PFSK-1 (cell line): ENCODE data around the gene VSTM4.

Experiments used
- FOXP2 ChIP-seq: optimal IDR thresholded peaks from 2 replicates; pipeline ENCODE3; 2011; ENCODE audit warnings: borderline replicate concordance, control low read depth, inconsistent platforms; ENCODE audit not compliant: insufficient read depth; ENCODE audit errors: extremely low read length, extremely low read depth
- POLR2AphosphoS5 ChIP-seq: IDR thresholded peaks from 2 replicates; pipeline ENCODE4 v1.6.1; 2012; ENCODE audit warnings: low read depth, mild to moderate bottlenecking, control low read depth, low read length, moderate library complexity
- SIN3A ChIP-seq: IDR thresholded peaks from 2 replicates; pipeline ENCODE4 v1.6.1; 2012; ENCODE audit warnings: mild to moderate bottlenecking, low read length, moderate library complexity, borderline replicate concordance; ENCODE audit not compliant: insufficient read depth
- TAF1 ChIP-seq: IDR thresholded peaks from 2 replicates; pipeline ENCODE4 v1.6.1; 2012; ENCODE audit warnings: low read length, control low read depth, borderline replicate concordance; ENCODE audit not compliant: insufficient read depth
- TF ChIP-seq, protein P1 (sequence below), 2 experiments: IDR thresholded peaks; 2 replicates each; pipeline versions ENCODE4 v1.6.1 to v1.8.0; 2011 to 2012; ENCODE audit warnings: low read depth in 2 of 2, low read length in 2 of 2, control low read depth in 1 of 2, inconsistent platforms in 1 of 2, mild to moderate bottlenecking in 1 of 2, moderate library complexity in 1 of 2; ENCODE audit not compliant: insufficient read depth in 1 of 2

The VSTM4 gene

GRCh38 chr10:49157229-49157628, 41.9 kb upstream of the VSTM4 start:
- no peak for TF ChIP-seq FOXP2

GRCh38 chr10:49154641-49155040, 39.3 kb upstream of the VSTM4 start:
- TF ChIP-seq POLR2AphosphoS5: no peak
- TF ChIP-seq, protein P1, sequence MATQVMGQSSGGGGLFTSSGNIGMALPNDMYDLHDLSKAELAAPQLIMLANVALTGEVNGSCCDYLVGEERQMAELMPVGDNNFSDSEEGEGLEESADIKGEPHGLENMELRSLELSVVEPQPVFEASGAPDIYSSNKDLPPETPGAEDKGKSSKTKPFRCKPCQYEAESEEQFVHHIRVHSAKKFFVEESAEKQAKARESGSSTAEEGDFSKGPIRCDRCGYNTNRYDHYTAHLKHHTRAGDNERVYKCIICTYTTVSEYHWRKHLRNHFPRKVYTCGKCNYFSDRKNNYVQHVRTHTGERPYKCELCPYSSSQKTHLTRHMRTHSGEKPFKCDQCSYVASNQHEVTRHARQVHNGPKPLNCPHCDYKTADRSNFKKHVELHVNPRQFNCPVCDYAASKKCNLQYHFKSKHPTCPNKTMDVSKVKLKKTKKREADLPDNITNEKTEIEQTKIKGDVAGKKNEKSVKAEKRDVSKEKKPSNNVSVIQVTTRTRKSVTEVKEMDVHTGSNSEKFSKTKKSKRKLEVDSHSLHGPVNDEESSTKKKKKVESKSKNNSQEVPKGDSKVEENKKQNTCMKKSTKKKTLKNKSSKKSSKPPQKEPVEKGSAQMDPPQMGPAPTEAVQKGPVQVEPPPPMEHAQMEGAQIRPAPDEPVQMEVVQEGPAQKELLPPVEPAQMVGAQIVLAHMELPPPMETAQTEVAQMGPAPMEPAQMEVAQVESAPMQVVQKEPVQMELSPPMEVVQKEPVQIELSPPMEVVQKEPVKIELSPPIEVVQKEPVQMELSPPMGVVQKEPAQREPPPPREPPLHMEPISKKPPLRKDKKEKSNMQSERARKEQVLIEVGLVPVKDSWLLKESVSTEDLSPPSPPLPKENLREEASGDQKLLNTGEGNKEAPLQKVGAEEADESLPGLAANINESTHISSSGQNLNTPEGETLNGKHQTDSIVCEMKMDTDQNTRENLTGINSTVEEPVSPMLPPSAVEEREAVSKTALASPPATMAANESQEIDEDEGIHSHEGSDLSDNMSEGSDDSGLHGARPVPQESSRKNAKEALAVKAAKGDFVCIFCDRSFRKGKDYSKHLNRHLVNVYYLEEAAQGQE (IDR thresholded peaks at IDR 0.05; ENCODE audit: insufficient read depth in 1 of 2, low read depth in 2 of 2, low read length in 2 of 2): no peak

DNA sequence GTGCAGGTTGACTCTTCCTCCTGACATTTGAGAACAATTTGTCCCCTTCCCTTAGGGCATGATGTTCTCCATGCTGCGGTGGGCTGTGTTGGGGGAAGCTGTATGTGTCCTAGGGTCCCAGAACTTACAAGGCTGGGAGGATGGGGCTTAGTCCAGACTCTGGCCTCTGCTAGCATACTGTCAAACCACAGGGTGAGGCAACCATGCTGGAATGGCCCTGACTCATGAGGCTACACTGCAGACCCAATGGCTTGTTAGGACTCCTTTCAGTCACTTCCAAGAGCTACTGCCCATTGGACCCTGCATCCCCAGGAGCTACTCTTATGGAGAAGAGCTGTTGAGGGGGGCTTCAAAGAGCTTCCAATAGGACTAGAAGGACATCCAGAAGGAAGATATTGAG, 38.6 kb upstream of the VSTM4 start:
- no peak for TF ChIP-seq SIN3A
- no peak for TF ChIP-seq TAF1
- no peak for TF ChIP-seq POLR2AphosphoS5
- TF ChIP-seq, protein P1 (IDR thresholded peaks at IDR 0.05; ENCODE audit: insufficient read depth in 1 of 2, low read depth in 2 of 2, low read length in 2 of 2): no peak
- TF ChIP-seq FOXP2: no peak

- TF ChIP-seq TAF1 (no peak), POLR2AphosphoS5 (no peak), FOXP2 (no peak), SIN3A (no peak)
- TF ChIP-seq, protein P1 (IDR thresholded peaks at IDR 0.05; ENCODE audit: insufficient read depth in 1 of 2, low read depth in 2 of 2, low read length in 2 of 2): no peak
Measured at GRCh38 chr10:49153115-49153514, 37.8 kb upstream of the VSTM4 start.

DNA sequence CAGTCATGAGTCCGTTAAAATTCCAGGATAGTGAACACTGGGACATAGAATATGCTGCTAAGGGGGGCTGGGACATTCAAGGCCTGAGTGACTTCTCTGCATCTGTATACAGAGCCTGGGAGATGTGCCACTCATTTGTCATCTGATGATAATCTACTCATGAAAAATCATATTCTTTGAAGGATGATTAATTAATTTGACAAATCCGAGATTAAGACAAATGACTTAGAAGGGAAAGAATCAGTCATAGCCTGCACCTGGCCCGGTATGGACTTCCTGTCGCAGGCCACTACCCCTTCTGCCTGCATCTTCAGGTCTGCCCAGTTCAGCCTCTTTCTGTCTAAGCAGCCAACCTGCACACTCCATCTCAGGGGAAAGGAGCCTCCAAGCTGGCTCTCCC, 37.3 kb upstream of the VSTM4 start:
- no peak for TF ChIP-seq SIN3A
- no peak for TF ChIP-seq TAF1
- TF ChIP-seq POLR2AphosphoS5: no peak
- TF ChIP-seq FOXP2: no peak
- TF ChIP-seq, protein P1 (IDR thresholded peaks at IDR 0.05; ENCODE audit: insufficient read depth in 1 of 2, low read depth in 2 of 2, low read length in 2 of 2): no peak

DNA sequence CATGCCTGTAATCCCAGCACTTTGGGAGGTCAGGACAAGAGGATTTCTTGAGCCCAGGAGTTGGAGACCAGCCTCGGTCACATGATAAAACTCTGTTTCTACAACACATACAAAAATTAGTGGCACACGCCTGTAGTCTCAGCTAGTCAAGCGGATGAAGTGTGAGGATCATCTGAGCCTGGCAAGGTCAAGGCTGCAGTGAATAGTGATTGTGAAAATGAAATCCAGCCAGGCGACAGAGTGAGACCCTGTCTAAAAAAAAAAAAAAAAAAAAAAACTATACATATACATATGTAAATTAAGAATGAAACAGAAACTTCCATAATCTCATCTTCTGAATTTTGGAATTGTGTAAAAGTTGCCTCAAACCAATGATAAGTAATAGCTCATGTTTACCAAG, 36.7 kb upstream of the VSTM4 start:
- TF ChIP-seq, protein P1 (IDR thresholded peaks at IDR 0.05; ENCODE audit: insufficient read depth in 1 of 2, low read depth in 2 of 2, low read length in 2 of 2): no peak
- TF ChIP-seq POLR2AphosphoS5: no peak
- TF ChIP-seq FOXP2: no peak
- no peak for TF ChIP-seq SIN3A
- TF ChIP-seq TAF1: no peak
